Sigmoid colon (tissue), 7 donors: Measurements from ENCODE around the gene NCAPH2. TPM values are rescaled to one million over a fixed set of nuclear protein-coding genes. Genes with fewer than 3 reads are reported as not detected.

Source experiments
- DNase-seq: peaks from one replicate; pipeline ENCODE4 v3.0.0-alpha.2; 2019
- H3K27ac ChIP-seq, 4 donors: fragments of 200-600 bp; sonication (generic); one replicate each; pipeline ENCODE4 v1.5.1; 2016 to 2019; ENCODE audit warnings: mild to moderate bottlenecking in 1 of 4
- H3K27me3 ChIP-seq, 3 donors: fragments of 200-600 bp; sonication (generic); one replicate each; pipeline ENCODE4 v1.5.1; 2019; ENCODE audit warnings: mild to moderate bottlenecking in 1 of 3
- H3K36me3 ChIP-seq, 4 donors: fragments of 200-600 bp; sonication (generic); one replicate each; pipeline ENCODE4 v1.5.1; 2016 to 2019
- H3K4me1 ChIP-seq, 4 donors: fragments of 200-600 bp; sonication (generic); one replicate each; pipeline ENCODE4 v1.5.1; 2017 to 2019
- H3K4me3 ChIP-seq, 4 donors: fragments of 200-600 bp; sonication (generic); one replicate each; pipeline ENCODE4 v1.5.1; 2017 to 2019; ENCODE audit warnings: mild to moderate bottlenecking in 2 of 4, moderate library complexity in 1 of 4
- H3K9me3 ChIP-seq, 4 donors: fragments of 200-600 bp in 3 of 4; sonication (generic) in 3 of 4; one replicate each; pipeline versions ENCODE4 v1.5.1 to v1.6.1; 2013 to 2019
- CTCF ChIP-seq, 4 experiments: fragments of 450-650 bp in 3 of 4; fragments of 200-600 bp in 1 of 4; IDR thresholded peaks; one replicate each; pipeline ENCODE4 v1.5.1; 2016 to 2019; ENCODE audit warnings: antibody characterized with exemption in 4 of 4, mild to moderate bottlenecking in 3 of 4, moderate library complexity in 2 of 4
- EP300 ChIP-seq, 4 donors: sonication (generic); formaldehyde crosslinking; IDR thresholded peaks; one replicate each; pipeline ENCODE4 v1.6.1; 2017; ENCODE audit warnings: antibody characterized with exemption in 4 of 4
- POLR2A ChIP-seq, 2 donors: fragments of 450-650 bp; IDR thresholded peaks; one replicate each; pipeline ENCODE4 v1.6.1; 2016; ENCODE audit warnings: antibody characterized with exemption in 2 of 2, mild to moderate bottlenecking in 2 of 2, moderate library complexity in 2 of 2
- POLR2AphosphoS5 ChIP-seq, 4 donors: sonication (generic); formaldehyde crosslinking; IDR thresholded peaks; one replicate each; pipeline ENCODE4 v1.6.1; 2017; ENCODE audit warnings: antibody characterized with exemption in 4 of 4
- WGBS, 2 donors: extraction: QIAGEN DNeasy Blood & Tissue Kit; methylation state at CpG; one replicate each; pipeline ENCODE4 v1.1.7; 2013; 5-methylcytosine and 5-hydroxymethylcytosine counted together
- intact Hi-C: fragments of 100-400 bp; cut with DNase I; formaldehyde crosslinking; loops from one replicate; pipeline ENCODE4 v1.15.1; 2023
- polyA plus RNA-seq, 3 donors: library from polyadenylated mRNA; stranded (reverse); fragments of 200-250 nt; gene quantifications; one replicate each; pipeline ENCODE4 v1.2.3, GENCODE V29; 2013
- total RNA-seq, 4 donors: library from RNA; depleted of rRNA; stranded (reverse); fragments of >200 nt; gene quantifications; one replicate each; pipeline ENCODE4 v1.1.0, GENCODE V29; 2016
- donor health status: healthy with polysubstance abuse.
- donor health status: Bipolar disorder and iron deficiency.
- donor health status: healthy.

Gene NCAPH2
- total and polyA plus RNA-seq, 7 donors, result 20.3 to 54.0 (median 34.8) TPM

DNA sequence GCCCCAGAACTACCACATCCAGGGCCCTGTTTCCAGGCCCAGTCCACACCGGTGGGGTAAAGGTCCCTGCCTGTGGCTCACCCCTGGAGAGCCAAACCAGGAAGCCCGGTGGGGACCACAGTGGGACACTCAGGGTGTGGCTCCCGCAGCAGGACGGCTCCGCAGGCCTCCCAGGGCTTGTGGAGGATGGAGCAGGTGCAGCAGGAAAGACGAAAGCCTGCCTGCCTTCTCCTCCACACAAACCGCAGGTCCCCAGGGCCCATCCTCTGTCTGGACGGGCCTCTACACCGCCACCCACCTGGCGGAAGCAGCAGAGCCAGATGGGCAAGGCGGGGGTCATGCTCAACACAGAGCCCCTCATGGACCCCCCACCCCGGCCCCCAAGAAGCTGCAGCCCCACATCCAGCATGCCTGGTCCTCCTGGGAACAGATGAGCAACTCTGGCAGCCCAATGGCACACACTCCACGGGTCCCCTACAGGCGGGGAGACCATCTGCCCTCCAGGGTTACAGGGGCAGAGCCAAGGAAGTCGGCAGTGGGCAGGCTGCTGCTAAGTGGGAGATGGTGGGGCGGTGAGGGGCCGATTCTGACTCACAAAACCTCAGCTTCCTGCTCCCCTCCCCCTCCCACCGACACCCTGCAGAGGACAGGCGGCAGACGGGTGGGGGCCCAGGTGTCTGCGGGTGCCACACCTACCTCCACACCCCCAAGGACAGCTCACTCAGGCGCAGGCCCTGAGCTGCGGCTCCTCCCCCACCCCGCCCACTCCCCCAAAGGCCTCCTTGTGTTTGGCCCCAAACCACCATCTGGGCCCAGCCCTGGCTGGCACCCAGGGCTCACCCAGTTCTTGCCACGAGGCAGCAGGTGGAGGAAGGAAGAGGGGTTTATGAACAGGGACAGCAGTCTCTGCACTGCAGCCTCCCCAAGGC, 38.4 kb upstream of the NCAPH2 start:
- Histone ChIP-seq H3K36me3 (peaks cover 28 to 34% (median 32%) of the 10 kb centered on the region in 4 donors), H3K27ac (no peak overlapping the region), H3K4me3 (no peak overlapping the region), H3K4me1 (peaks cover 0 to 54% (median 52%) of the 10 kb centered on the region in 4 donors), H3K27me3 (no peaks in the 10 kb centered on the region), H3K9me3 (no peaks in the 10 kb centered on the region)
- TF ChIP-seq CTCF (IDR thresholded peaks at IDR 0.05) (no peak), POLR2A (IDR thresholded peaks at IDR 0.05) (no peak), POLR2AphosphoS5 (IDR thresholded peaks at IDR 0.05) (no peak), EP300 (IDR thresholded peaks at IDR 0.05) (no peak)
- WGBS, 2 donors, result 10 to 17% methylated on average over 25 of the region's 25 CpGs
- intact Hi-C loops, result no loop called here
- peak; percentile 70 for DNase-seq

DNA sequence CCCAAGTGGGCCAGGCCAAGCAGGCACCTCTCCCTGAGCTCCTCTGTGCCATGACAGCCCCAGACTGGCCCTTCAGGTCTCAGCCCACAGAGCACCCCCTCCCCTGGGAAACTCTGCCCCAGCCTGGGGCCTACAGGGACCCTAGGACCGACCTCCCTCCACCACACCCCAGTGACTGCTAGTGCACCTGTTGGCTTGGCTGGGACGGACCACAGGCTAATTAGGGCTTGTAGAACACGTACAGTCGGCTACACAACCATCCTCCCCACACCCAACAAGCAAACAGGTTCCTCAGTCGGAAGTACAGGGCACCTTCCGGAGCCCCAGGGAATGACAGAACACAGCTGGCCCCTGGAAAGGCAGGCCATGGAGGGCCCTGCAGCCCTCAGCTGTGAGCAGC, 37.5 kb upstream of the NCAPH2 start:
- intact Hi-C loops, result no loop called here
- no peak for DNase-seq
- H3K36me3 ChIP-seq, result peaks cover 19 to 25% (median 23%) of the 10 kb centered on the region in 4 donors
- no peaks in the 10 kb centered on the region for H3K9me3 ChIP-seq
- H3K27me3 ChIP-seq, result no peaks in the 10 kb centered on the region
- peaks cover 0 to 59% (median 56%) of the 10 kb centered on the region in 4 donors for H3K4me1 ChIP-seq
- no peak overlapping the region for H3K27ac ChIP-seq
- TF ChIP-seq POLR2AphosphoS5 (IDR thresholded peaks at IDR 0.05) (no peak), POLR2A (IDR thresholded peaks at IDR 0.05) (no peak), EP300 (IDR thresholded peaks at IDR 0.05) (no peak), CTCF (IDR thresholded peaks at IDR 0.05) (no peak)
- no peak overlapping the region for H3K4me3 ChIP-seq
- WGBS, 2 donors, result 11 to 24% methylated on average over 6 of the region's 6 CpGs

DNA sequence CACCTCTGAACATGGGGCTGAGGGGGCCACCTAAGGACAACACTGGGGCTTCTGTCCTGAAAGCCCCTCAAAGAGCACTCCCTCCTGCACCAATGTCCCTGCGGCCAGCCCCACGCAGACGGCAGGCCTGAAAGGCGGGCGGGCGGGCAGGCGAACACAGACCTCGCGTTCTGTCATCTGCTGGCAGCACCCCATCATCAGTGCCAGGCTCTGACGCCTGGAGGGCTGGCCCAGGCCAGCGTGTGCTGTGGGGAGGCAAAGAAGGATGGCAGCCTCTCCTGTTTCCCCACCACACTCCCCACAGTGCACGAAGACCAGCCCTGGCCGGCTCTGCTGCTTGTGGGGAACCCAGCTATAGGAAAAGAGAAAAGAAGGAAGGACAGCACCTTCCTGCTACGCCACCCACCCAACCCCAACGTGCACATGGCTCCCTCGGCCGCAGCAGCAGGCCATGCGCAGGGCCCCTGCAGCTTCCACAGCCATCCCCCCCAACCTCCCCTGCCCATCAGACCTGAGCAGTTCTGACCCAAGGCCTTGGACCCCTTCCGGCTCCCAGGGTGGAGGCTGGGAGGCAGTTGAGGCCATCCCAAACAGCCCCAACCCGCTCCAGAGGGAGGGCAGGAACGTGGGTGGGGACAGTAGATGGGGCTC, 36.7 kb upstream of the NCAPH2 start:
- H3K4me3 ChIP-seq, result no peak overlapping the region

GRCh38 chr22:50471962-50472361, 36.1 kb upstream of the NCAPH2 start:
- intact Hi-C loops, result no loop called here
- Histone ChIP-seq H3K4me3 (no peak overlapping the region), H3K9me3 (no peaks in the 10 kb centered on the region), H3K27ac (no peak overlapping the region), H3K36me3 (peaks cover 6 to 10% (median 9%) of the 10 kb centered on the region in 4 donors), H3K4me1 (peaks cover 0 to 61% (median 59%) of the 10 kb centered on the region in 4 donors), H3K27me3 (no peaks in the 10 kb centered on the region)
- 78 to 84% methylated on average over 5 of the region's 5 CpGs for WGBS, 2 donors
- DNase-seq, result no peak
- TF ChIP-seq EP300 (IDR thresholded peaks at IDR 0.05), result no peak
- TF ChIP-seq POLR2AphosphoS5 (IDR thresholded peaks at IDR 0.05), result no peak
- no peak for TF ChIP-seq POLR2A (IDR thresholded peaks at IDR 0.05)
- no peak for TF ChIP-seq CTCF (IDR thresholded peaks at IDR 0.05)

More for the DNA sequence above, 36.7 kb upstream of the NCAPH2 start:
- no peaks in the 10 kb centered on the region for H3K9me3 ChIP-seq
- no peak for DNase-seq
- 73% methylated on average over 21 of the region's 21 CpGs for WGBS, 2 donors
- no peak for TF ChIP-seq EP300 (IDR thresholded peaks at IDR 0.05)
- no peak for TF ChIP-seq CTCF (IDR thresholded peaks at IDR 0.05)
- no peak for TF ChIP-seq POLR2A (IDR thresholded peaks at IDR 0.05)
- no peak for TF ChIP-seq POLR2AphosphoS5 (IDR thresholded peaks at IDR 0.05)
- no peaks in the 10 kb centered on the region for H3K27me3 ChIP-seq
- peaks cover 0 to 61% (median 59%) of the 10 kb centered on the region in 4 donors for H3K4me1 ChIP-seq
- H3K36me3 ChIP-seq, result peaks cover 13 to 17% (median 15%) of the 10 kb centered on the region in 4 donors
- H3K27ac ChIP-seq, result no peak overlapping the region
- intact Hi-C loops, result no loop called here
